DOHH2 (cell line): ENCODE results near the gene HS3ST5.

Experiments
- EZH2phosphoT487 ChIP-seq: fragments of 200-600 bp; sonication (generic); IDR thresholded peaks from 2 replicates; pipeline ENCODE4 v1.6.1; 2017; ENCODE audit warnings: borderline replicate concordance, mild to moderate bottlenecking, antibody characterized with exemption, low read length, moderate library complexity, mixed read lengths
- TF ChIP-seq, protein P1 (sequence below): fragments of 200-600 bp; sonication (generic); IDR thresholded peaks from one replicate; pipeline ENCODE4 v1.5.1; 2014; ENCODE audit warnings: antibody characterized with exemption, mild to moderate bottlenecking, low read depth, low read length; ENCODE audit not compliant: poor library complexity, severe bottlenecking

- no peak for TF ChIP-seq EZH2phosphoT487
- TF ChIP-seq, protein P1, sequence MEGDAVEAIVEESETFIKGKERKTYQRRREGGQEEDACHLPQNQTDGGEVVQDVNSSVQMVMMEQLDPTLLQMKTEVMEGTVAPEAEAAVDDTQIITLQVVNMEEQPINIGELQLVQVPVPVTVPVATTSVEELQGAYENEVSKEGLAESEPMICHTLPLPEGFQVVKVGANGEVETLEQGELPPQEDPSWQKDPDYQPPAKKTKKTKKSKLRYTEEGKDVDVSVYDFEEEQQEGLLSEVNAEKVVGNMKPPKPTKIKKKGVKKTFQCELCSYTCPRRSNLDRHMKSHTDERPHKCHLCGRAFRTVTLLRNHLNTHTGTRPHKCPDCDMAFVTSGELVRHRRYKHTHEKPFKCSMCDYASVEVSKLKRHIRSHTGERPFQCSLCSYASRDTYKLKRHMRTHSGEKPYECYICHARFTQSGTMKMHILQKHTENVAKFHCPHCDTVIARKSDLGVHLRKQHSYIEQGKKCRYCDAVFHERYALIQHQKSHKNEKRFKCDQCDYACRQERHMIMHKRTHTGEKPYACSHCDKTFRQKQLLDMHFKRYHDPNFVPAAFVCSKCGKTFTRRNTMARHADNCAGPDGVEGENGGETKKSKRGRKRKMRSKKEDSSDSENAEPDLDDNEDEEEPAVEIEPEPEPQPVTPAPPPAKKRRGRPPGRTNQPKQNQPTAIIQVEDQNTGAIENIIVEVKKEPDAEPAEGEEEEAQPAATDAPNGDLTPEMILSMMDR = no peak
Measured at GRCh38 chr6:114247101-114247500, 95.7 kb downstream of the HS3ST5 start.
